Caco-2 (cell line): ENCODE measurements around the gene WDR82. TPM values are rescaled to one million over a fixed set of nuclear protein-coding genes. Genes with fewer than 3 reads are reported as not detected.

Source experiments
- BruUV-seq: library from RNA; stranded (reverse); fragments of 400-500 nt; replicated peaks from 2 replicates; lab custom pipeline; 2021; lab: Mats Ljungman, UMichigan
- CTCF ChIA-PET: fragments of 300-600 bp; sonication (Branson Sonifier 250); formaldehyde crosslinking; loops from one replicate; lab custom pipeline; 2022; ENCODE audit warnings: antibody characterized with exemption; lab: Charles Lee
- POLR2A ChIA-PET: fragments of 300-600 bp; sonication (Branson Sonifier 250); formaldehyde crosslinking; loops from one replicate; lab custom pipeline; 2022; ENCODE audit warnings: antibody characterized with exemption; lab: Charles Lee
- DNase-seq, 2 experiments: peaks; one replicate each; pipeline versions ENCODE4 v3.0.0 to v3.0.0-alpha.2; 2020 to 2022
- H3K27me3 ChIP-seq: replicated peaks from 2 replicates; pipeline ENCODE4 v1.6.0; 2011; ENCODE audit warnings: low read length; ENCODE audit not compliant: control insufficient read depth, insufficient read depth
- H3K36me3 ChIP-seq: 2 replicates; pipeline ENCODE4 v1.5.1; 2011; ENCODE audit warnings: low read length; ENCODE audit not compliant: control insufficient read depth, insufficient read depth
- H3K4me1 ChIP-seq: fragments of 250-450 bp; sonication (Bioruptor Pico); 2 replicates; pipeline ENCODE4 v1.5.1; 2020; ENCODE audit warnings: mild to moderate bottlenecking
- H3K4me3 ChIP-seq: 2 replicates; pipeline ENCODE4 v1.5.1; 2011; ENCODE audit warnings: low read depth, mild to moderate bottlenecking, control low read depth, low read length
- H3K9me3 ChIP-seq: fragments of 250-450 bp; sonication (Bioruptor Pico); 2 replicates; pipeline ENCODE4 v1.5.1; 2020; ENCODE audit warnings: mild to moderate bottlenecking, moderate library complexity
- H3K27ac Mint-ChIP-seq: one replicate; pipeline ENCODE4 v1.8.0; 2022; ENCODE audit warnings: mixed read lengths; ENCODE audit not compliant: unreplicated experiment
- H3K27me3 Mint-ChIP-seq: one replicate; pipeline ENCODE4 v1.8.0; 2022; ENCODE audit warnings: mixed read lengths; ENCODE audit not compliant: insufficient read depth, unreplicated experiment
- H3K36me3 Mint-ChIP-seq: one replicate; pipeline ENCODE4 v1.8.0; 2022; ENCODE audit warnings: mild to moderate bottlenecking, mixed read lengths; ENCODE audit not compliant: insufficient read depth, unreplicated experiment
- H3K4me1 Mint-ChIP-seq: one replicate; pipeline ENCODE4 v1.8.0; 2022; ENCODE audit warnings: low read depth, mixed read lengths; ENCODE audit not compliant: unreplicated experiment
- H3K4me3 Mint-ChIP-seq: one replicate; pipeline ENCODE4 v1.8.0; 2022; ENCODE audit warnings: mild to moderate bottlenecking, moderate library complexity, mixed read lengths; ENCODE audit not compliant: unreplicated experiment
- H3K9me3 Mint-ChIP-seq: one replicate; pipeline ENCODE4 v1.8.0; 2022; ENCODE audit warnings: mixed read lengths; ENCODE audit not compliant: unreplicated experiment
- intact Hi-C: fragments of 100-400 bp; cut with micrococcal nuclease; formaldehyde crosslinking; loops from one replicate; pipeline ENCODE4 v1.10.0; 2022; ENCODE audit not compliant: unreplicated experiment
- total RNA-seq: library from RNA; stranded (reverse); gene quantifications from 2 replicates; pipeline ENCODE4 v1.2.3, GENCODE V29; 2022
- TF ChIP-seq, protein P1 (sequence below), 2 experiments: fragments of 200-600 bp in 1 of 2; IDR thresholded peaks; 1 replicate in 1 of 2; 2 replicates in 1 of 2; pipeline versions ENCODE4 v1.5.1 to v1.8.0; 2011 to 2022; ENCODE audit warnings: antibody characterized with exemption in 1 of 2, control low read depth in 1 of 2, inconsistent platforms in 1 of 2, low read depth in 1 of 2, low read length in 1 of 2, mild to moderate bottlenecking in 1 of 2, moderate library complexity in 1 of 2; ENCODE audit not compliant: insufficient read depth in 1 of 2, severe bottlenecking in 1 of 2, unreplicated experiment in 1 of 2

Gene WDR82
- total RNA-seq, 1 experiment from 2014 or later, result 67.1 TPM

DNA sequence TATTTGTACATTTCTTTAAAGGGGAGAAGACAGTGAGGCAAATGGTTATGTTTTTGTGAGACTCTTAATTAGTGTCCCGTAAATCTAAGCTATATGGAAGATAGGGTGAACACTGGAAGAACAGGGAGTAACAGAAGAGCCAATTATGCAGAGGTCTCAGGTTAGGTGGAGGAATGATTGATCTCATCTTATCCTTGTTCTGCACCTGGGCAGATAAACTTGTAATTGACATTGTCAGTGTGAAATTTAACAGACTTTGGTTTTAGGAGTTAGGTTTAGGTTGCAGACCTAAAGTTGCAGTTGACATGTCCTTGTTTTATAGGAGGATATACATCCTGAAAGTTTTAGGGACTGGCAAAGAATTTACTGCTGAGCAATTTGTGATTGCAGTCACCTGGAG is 36.4 kb downstream of the WDR82 start:
- ChIA-PET CTCF (no interaction called here), POLR2A (interaction anchor here (0.6 kb wide), 1 partner anchor 32 kb away, joined by 3 read pairs; no protein-coding TSS in a partner anchor)
- no peaks in the 10 kb centered on the region for H3K9me3 ChIP-seq
- no peaks in the 10 kb centered on the region; the same call in 1 of the 2 replicates for H3K36me3 ChIP-seq
- no TSS peak for BruUV-seq
- H3K4me1 ChIP-seq, result peaks cover 27% of the 10 kb centered on the region
- H3K27me3 Mint-ChIP-seq, result no peaks in the 10 kb centered on the region
- no peak overlapping the region for H3K27ac Mint-ChIP-seq
- DNase-seq, result no peak
- H3K4me3 ChIP-seq, result no peak overlapping the region
- H3K36me3 Mint-ChIP-seq, result peaks cover 20% of the 10 kb centered on the region
- H3K4me1 Mint-ChIP-seq, result peaks cover 8% of the 10 kb centered on the region
- intact Hi-C loops, result no loop called here
- no peak overlapping the region for H3K4me3 Mint-ChIP-seq
- no peaks in the 10 kb centered on the region for H3K27me3 ChIP-seq
- TF ChIP-seq, protein P1, sequence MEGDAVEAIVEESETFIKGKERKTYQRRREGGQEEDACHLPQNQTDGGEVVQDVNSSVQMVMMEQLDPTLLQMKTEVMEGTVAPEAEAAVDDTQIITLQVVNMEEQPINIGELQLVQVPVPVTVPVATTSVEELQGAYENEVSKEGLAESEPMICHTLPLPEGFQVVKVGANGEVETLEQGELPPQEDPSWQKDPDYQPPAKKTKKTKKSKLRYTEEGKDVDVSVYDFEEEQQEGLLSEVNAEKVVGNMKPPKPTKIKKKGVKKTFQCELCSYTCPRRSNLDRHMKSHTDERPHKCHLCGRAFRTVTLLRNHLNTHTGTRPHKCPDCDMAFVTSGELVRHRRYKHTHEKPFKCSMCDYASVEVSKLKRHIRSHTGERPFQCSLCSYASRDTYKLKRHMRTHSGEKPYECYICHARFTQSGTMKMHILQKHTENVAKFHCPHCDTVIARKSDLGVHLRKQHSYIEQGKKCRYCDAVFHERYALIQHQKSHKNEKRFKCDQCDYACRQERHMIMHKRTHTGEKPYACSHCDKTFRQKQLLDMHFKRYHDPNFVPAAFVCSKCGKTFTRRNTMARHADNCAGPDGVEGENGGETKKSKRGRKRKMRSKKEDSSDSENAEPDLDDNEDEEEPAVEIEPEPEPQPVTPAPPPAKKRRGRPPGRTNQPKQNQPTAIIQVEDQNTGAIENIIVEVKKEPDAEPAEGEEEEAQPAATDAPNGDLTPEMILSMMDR (IDR thresholded peaks at IDR 0.05; ENCODE audit: insufficient read depth in 1 of 2, low read depth in 1 of 2, low read length in 1 of 2, severe bottlenecking in 1 of 2, unreplicated experiment in 1 of 2), result no peak
- H3K9me3 Mint-ChIP-seq, result no peaks in the 10 kb centered on the region

DNA sequence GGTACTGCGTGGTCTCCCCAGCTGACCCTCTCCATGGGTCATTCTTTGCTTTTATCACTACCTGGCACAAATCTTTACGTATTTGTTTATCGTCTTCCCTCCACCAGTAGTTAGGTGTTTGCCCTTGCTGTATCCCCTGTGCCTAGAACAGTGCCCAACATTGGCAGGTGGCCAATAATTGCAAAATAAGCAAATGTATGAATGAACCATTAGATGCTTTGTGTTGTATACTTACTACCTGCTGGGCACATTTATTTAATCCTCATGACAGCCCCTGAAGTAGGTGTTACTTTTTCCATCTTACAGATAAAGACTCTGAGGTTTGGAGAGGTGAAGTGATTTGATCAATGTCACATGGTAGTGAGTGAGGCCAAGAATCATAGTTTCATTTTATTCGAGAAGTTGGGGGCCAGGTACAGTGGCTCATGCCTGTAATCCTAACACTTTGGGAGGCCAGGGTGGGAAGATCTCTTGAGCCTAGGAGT is 37.5 kb downstream of the WDR82 start:
- intact Hi-C loops, result no loop called here
- DNase-seq, result no peak
- H3K4me3 Mint-ChIP-seq, result peak overlapping the region; percentile 83
- peaks cover 9% of the 10 kb centered on the region for H3K36me3 Mint-ChIP-seq
- Histone ChIP-seq H3K4me3 (no peak overlapping the region), H3K4me1 (peaks cover 27% of the 10 kb centered on the region), H3K27me3 (no peaks in the 10 kb centered on the region), H3K9me3 (no peaks in the 10 kb centered on the region), H3K36me3 (no peaks in the 10 kb centered on the region; the same call in 1 of the 2 replicates)
- no TSS peak for BruUV-seq
- H3K4me1 Mint-ChIP-seq, result peaks cover 8% of the 10 kb centered on the region
- peak overlapping the region; percentile 91 for H3K27ac Mint-ChIP-seq
- POLR2A ChIA-PET, result interaction anchor here (0.6 to 0.7 kb wide), 2 partner anchors 26 to 49 kb away, joined by 3 read pairs; no protein-coding TSS in a partner anchor
- TF ChIP-seq, protein P1 (IDR thresholded peaks at IDR 0.05; ENCODE audit: insufficient read depth in 1 of 2, low read depth in 1 of 2, low read length in 1 of 2, severe bottlenecking in 1 of 2, unreplicated experiment in 1 of 2), result no peak
- H3K9me3 Mint-ChIP-seq, result no peaks in the 10 kb centered on the region
- no peaks in the 10 kb centered on the region for H3K27me3 Mint-ChIP-seq
- CTCF ChIA-PET, result interaction anchor here (0.9 to 1.3 kb wide), 3 partner anchors 20 to 41 kb away, joined by 3 to 6 read pairs (median 5); no protein-coding TSS in a partner anchor

DNA sequence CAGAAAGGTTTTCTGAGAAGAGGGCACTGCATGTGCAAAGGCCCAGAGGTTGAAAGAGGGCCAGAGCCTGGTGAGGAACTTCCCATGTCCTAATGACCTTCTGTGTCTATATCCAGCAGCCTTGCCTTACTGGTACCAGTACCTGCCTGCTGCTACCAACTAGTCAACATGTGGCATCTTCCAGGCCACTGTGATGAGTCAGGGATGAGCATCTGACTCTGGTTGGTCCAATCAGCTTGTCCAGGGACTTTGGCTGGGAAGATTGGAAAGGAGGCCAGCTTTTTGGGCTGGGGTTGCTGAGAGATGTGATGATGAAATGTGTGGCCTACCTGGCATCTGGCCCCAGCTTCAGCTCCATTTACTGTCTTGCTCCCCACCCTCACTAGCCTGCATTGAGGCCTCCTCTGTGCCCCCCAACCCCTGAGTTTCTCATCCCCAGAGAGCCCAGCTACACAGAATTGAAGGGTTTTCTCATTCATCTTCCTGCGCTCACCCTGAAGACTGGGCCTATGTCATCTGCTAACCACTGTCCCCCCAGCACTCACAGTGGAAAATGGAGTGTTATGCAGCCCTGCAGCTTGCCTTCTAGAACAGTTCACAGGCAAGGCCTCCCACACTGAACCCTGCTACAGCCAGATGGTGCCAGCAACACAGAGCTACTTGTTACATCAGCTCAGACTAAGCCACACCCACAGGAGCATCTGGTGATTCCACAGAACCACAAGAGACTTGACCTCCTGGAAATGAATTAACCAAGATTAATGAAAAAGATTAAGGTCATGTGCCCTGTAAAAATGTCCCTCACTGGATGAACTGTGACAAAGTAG is 38.2 kb downstream of the WDR82 start:
- Histone ChIP-seq H3K4me1 (peaks cover 27% of the 10 kb centered on the region), H3K4me3 (peak overlapping the region; percentile 100; the same call in 1 of the 2 replicates), H3K36me3 (no peaks in the 10 kb centered on the region; the same call in 1 of the 2 replicates), H3K27me3 (no peaks in the 10 kb centered on the region), H3K9me3 (no peaks in the 10 kb centered on the region)
- TF ChIP-seq, protein P1 (IDR thresholded peaks at IDR 0.05; ENCODE audit: insufficient read depth in 1 of 2, low read depth in 1 of 2, low read length in 1 of 2, severe bottlenecking in 1 of 2, unreplicated experiment in 1 of 2), result no peak
- ChIA-PET POLR2A (interaction anchor here (0.6 to 0.7 kb wide), 2 partner anchors 27 to 50 kb away, joined by 3 read pairs; no protein-coding TSS in a partner anchor), CTCF (interaction anchor here (0.9 to 1.3 kb wide), 4 partner anchors 20 to 99 kb away, joined by 3 to 6 read pairs (median 4); no protein-coding TSS in a partner anchor)
- Mint-ChIP-seq H3K27ac (peak overlapping the region; percentile 91), H3K27me3 (no peaks in the 10 kb centered on the region), H3K4me1 (peaks cover 8% of the 10 kb centered on the region), H3K36me3 (peaks cover 4% of the 10 kb centered on the region), H3K4me3 (peak overlapping the region; percentile 83), H3K9me3 (no peaks in the 10 kb centered on the region)
- intact Hi-C loops, result no loop called here
- DNase-seq, result peak; percentile 50 to 51
- no TSS peak for BruUV-seq
